Kidney (tissue), 14 donors: ENCODE data around the gene PCDH15. TPM values are rescaled to one million over a fixed set of nuclear protein-coding genes. Genes with fewer than 3 reads are reported as not detected.
A peak's percentile ranks its signal among the peaks of the same experiment; 100 is the strongest.

Source experiments
- DNase-seq, 5 donors: peaks; one replicate each; pipeline ENCODE4 v3.0.0-alpha.2; 2013 to 2020
- FAIRE-seq: peaks from 2 replicates; lab custom pipeline; 2012; peaks lifted over from hg19 to GRCh38; lab: Jason Lieb, UNC
- H3K27ac ChIP-seq, 2 donors: one replicate each; pipeline ENCODE4 v1.7.0; 2013; ENCODE audit warnings: low read depth in 2 of 2, low read length in 2 of 2, inconsistent platforms in 1 of 2
- H3K27me3 ChIP-seq: one replicate; pipeline ENCODE4 v1.7.1; 2013; ENCODE audit warnings: low read length, inconsistent platforms; ENCODE audit not compliant: control insufficient read depth, insufficient read depth
- H3K36me3 ChIP-seq, 3 donors: one replicate each; pipeline versions ENCODE4 v1.7.0 to v1.7.1; 2013; ENCODE audit warnings: low read length in 3 of 3, control low read depth in 1 of 3, inconsistent platforms in 1 of 3; ENCODE audit not compliant: insufficient read depth in 3 of 3, control insufficient read depth in 2 of 3
- H3K4me1 ChIP-seq, 3 donors: one replicate each; pipeline versions ENCODE4 v1.7.0 to v1.7.1; 2013; ENCODE audit warnings: low read length in 3 of 3, inconsistent platforms in 1 of 3, low read depth in 1 of 3; ENCODE audit not compliant: control insufficient read depth in 2 of 3, insufficient read depth in 2 of 3
- H3K4me3 ChIP-seq, 3 donors: one replicate each; pipeline versions ENCODE4 v1.7.0 to v1.8.1; 2013; ENCODE audit warnings: low read length in 3 of 3, control low read depth in 1 of 3, inconsistent platforms in 1 of 3
- H3K9ac ChIP-seq, 3 donors: one replicate each; pipeline versions ENCODE4 v1.7.0 to v1.7.1; 2013; ENCODE audit warnings: low read length in 3 of 3, control low read depth in 1 of 3, inconsistent platforms in 1 of 3
- H3K9me3 ChIP-seq, 3 donors: one replicate each; pipeline versions ENCODE4 v1.7.0 to v1.7.1; 2013; ENCODE audit warnings: low read length in 3 of 3, control low read depth in 1 of 3, inconsistent platforms in 1 of 3; ENCODE audit not compliant: control insufficient read depth in 2 of 3, insufficient read depth in 1 of 3
- intact Hi-C: fragments of 100-400 bp; cut with DNase I; formaldehyde crosslinking; loops from one replicate; pipeline ENCODE4 v1.11.1; 2022
- polyA plus RNA-seq: library from polyadenylated mRNA; stranded (reverse); fragments of 350-450 nt; fragmentation: Illumina TruSeq; extraction: RNeasy Lipid Tissue Mini Kit (QIAGEN cat#74804); gene quantifications from one replicate; pipeline ENCODE4 v1.2.3, GENCODE V29; 2014; ENCODE audit warnings: low read depth, low replicate concordance; ENCODE audit not compliant: insufficient read depth
- total RNA-seq: library from RNA; stranded (reverse); fragmentation: NEBNext Ultra II Directional; extraction: Animal tissue kit (Norgen Biotek cat#: 25700); gene quantifications from one replicate; pipeline ENCODE4 v1.2.1, GENCODE V29; 2021
- TF ChIP-seq, protein P1 (sequence below): IDR thresholded peaks from 3 replicates; pipeline ENCODE4 v1.5.1; 2012; ENCODE audit warnings: mild to moderate bottlenecking, moderate library complexity, borderline replicate concordance; ENCODE audit not compliant: insufficient read depth; ENCODE audit errors: extremely low read depth
- donor health status: control.
- donor health status: control.
- donor health status: control.
- donor health status: control.
- donor health status: control.
- donor health status: DM: yes; HTN: yes; CAD: no.
- donor health status: Normal renal cell carcinoma (clear cell type).

The PCDH15 gene
- total and polyA plus RNA-seq, 2 donors from 2014 or later: 1.5 TPM; not detected in 1

DNA sequence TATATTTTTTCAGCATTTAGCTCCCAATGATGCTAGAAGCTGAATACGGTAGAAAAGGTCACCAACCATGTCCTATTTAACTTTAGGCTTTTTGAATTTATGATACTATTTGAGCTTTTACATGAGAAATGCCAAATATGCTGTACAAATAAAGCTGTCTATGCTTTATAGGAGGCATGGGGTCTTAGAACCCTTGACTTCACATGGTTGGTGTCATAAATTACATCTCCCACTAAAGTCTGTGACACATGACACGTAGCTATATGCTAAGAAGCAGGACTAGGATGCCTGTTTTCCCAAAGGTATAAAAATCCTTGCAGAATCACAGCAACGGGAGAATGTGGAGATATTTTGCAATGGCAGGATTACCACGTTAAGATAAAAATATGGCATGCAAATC is 960.4 kb downstream of the PCDH15 start:
- H3K4me1 ChIP-seq: no peaks in the 10 kb centered on the region
- H3K27ac ChIP-seq: no peak overlapping the region
- no peaks in the 10 kb centered on the region for H3K9me3 ChIP-seq
- no peak overlapping the region for H3K4me3 ChIP-seq
- DNase-seq (peak in 2 of 5 donors; percentile 54 to 58), FAIRE-seq (no peak)
- intact Hi-C loops: no loop called here
- TF ChIP-seq, protein P1, sequence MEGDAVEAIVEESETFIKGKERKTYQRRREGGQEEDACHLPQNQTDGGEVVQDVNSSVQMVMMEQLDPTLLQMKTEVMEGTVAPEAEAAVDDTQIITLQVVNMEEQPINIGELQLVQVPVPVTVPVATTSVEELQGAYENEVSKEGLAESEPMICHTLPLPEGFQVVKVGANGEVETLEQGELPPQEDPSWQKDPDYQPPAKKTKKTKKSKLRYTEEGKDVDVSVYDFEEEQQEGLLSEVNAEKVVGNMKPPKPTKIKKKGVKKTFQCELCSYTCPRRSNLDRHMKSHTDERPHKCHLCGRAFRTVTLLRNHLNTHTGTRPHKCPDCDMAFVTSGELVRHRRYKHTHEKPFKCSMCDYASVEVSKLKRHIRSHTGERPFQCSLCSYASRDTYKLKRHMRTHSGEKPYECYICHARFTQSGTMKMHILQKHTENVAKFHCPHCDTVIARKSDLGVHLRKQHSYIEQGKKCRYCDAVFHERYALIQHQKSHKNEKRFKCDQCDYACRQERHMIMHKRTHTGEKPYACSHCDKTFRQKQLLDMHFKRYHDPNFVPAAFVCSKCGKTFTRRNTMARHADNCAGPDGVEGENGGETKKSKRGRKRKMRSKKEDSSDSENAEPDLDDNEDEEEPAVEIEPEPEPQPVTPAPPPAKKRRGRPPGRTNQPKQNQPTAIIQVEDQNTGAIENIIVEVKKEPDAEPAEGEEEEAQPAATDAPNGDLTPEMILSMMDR: no peak
- H3K9ac ChIP-seq: no peak overlapping the region
- no peaks in the 10 kb centered on the region for H3K27me3 ChIP-seq
- H3K36me3 ChIP-seq: no peaks in the 10 kb centered on the region

DNA sequence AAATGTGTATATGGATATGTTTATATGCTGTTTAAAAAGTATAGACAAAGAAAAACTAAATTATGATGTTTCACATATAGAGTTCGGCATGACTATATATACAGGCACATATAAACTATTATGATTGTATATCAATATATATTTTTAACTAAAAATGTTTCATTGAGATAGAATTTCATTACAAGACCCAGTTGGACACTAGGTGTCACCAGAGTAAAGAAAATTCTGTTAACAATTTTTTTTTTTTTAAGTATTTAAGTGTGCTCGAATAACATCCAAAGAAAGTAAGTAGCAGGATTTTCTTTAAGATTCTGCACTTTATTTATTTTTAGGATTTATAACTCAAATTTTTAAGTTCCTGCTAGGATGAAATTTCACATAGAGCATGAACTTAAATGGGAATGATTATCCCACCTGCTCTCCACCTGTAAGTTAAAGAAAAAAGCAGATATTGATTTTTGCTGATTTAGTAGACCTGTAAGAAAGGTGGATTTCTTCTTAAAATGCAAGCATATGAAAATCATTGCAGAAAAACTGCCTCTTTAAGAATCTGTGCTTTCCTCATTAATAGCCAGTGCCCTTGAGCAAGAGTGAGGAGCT is 961.5 kb downstream of the PCDH15 start:
- Histone ChIP-seq H3K36me3 (no peaks in the 10 kb centered on the region), H3K9ac (no peak overlapping the region), H3K4me3 (no peak overlapping the region), H3K9me3 (no peaks in the 10 kb centered on the region), H3K4me1 (no peaks in the 10 kb centered on the region), H3K27me3 (no peaks in the 10 kb centered on the region), H3K27ac (no peak overlapping the region)
- peak; percentile 96 for FAIRE-seq
- intact Hi-C loops: no loop called here
- DNase-seq: peak in 2 of 5 donors; percentile 69 to 82
- TF ChIP-seq, protein P1: peak; percentile 24

DNA sequence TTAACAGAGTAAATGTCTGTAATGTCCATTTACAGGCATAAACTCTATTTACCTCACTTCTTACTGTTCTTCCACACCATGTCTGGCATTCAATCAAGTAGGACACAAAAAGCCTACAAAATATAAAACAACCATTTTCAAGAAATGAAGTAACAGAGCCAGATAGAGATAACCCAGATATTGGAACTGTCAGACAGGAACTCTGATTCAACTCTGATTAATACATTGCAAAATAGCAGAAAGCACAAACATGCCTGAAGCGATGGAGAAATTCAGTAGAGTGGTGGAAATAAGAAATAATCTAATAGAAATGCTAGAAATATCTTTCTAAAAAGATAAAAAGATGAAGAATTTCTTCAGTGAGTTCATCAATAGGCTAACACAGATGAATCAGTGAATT is 964.4 kb downstream of the PCDH15 start:
- H3K36me3 ChIP-seq: no peaks in the 10 kb centered on the region
- H3K9ac ChIP-seq: no peak overlapping the region
- no peak for FAIRE-seq
- intact Hi-C loops: no loop called here
- TF ChIP-seq, protein P1: no peak
- H3K27me3 ChIP-seq: no peaks in the 10 kb centered on the region
- H3K4me3 ChIP-seq: no peak overlapping the region
- H3K4me1 ChIP-seq: no peaks in the 10 kb centered on the region
- DNase-seq: no peak
- no peak overlapping the region for H3K27ac ChIP-seq
- no peaks in the 10 kb centered on the region for H3K9me3 ChIP-seq

DNA sequence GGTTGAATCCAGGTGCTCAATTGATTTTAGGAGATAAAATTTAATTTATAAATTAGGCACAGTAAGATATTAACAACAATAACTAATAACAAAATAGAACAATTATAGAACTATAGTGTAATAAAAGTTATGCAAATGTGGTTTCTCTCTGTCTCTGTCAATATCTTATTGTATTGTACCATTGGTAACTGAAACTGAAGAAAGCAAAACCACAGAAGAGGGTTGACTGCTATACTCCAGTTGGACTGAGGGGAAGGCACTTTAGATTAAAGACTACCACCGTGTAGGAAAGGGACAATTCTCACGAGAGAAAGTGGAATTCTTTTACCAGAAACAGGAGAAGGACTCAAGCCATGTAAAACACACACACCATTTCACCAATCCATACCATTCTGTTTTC is 967.1 kb downstream of the PCDH15 start:
- TF ChIP-seq, protein P1: no peak
- Histone ChIP-seq H3K27me3 (no peaks in the 10 kb centered on the region), H3K4me3 (no peak overlapping the region), H3K36me3 (no peaks in the 10 kb centered on the region), H3K4me1 (no peaks in the 10 kb centered on the region), H3K9me3 (no peaks in the 10 kb centered on the region), H3K9ac (no peak overlapping the region), H3K27ac (no peak overlapping the region)
- intact Hi-C loops: no loop called here
- no peak for FAIRE-seq
- no peak for DNase-seq
